Stromal cell of bone marrow (primary cell): ENCODE measurements around the gene PDE11A.
"Not testable (repeated sequence)": the region's sequence is repeated elsewhere in the genome, so short reads cannot be mapped to it uniquely, and the experiment has no call there.

ENCODE experiments used
- DNase-seq: peaks from one replicate; pipeline ENCODE4 v3.0.0-alpha.2; 2012; ENCODE audit warnings: low read depth

Gene PDE11A

GRCh38 chr2:178008636-178009289 lies 63.8 kb downstream of the PDE11A start:
- DNase-seq = no peak

- no peak for DNase-seq
Measured at GRCh38 chr2:178006710-178007109, 65.9 kb downstream of the PDE11A start.

GRCh38 chr2:178005756-178006155 lies 66.8 kb downstream of the PDE11A start:
- no peak for DNase-seq

- no peak for DNase-seq
Measured at GRCh38 chr2:178002038-178002437, 70.5 kb downstream of the PDE11A start.

GRCh38 chr2:177998996-177999395 lies 73.6 kb downstream of the PDE11A start:
- DNase-seq = no peak

- DNase-seq = no peak
Measured at GRCh38 chr2:177998006-177998405, 74.6 kb downstream of the PDE11A start.

- DNase-seq = no peak
Measured at GRCh38 chr2:177992992-177993391, 79.6 kb downstream of the PDE11A start.

- no peak for DNase-seq
Measured at GRCh38 chr2:177989029-177989885, 83.3 kb downstream of the PDE11A start.

GRCh38 chr2:177984749-177985148 lies 87.8 kb downstream of the PDE11A start:
- DNase-seq = no peak

- peak; percentile 45 for DNase-seq
Measured at GRCh38 chr2:177983183-177983788, 89.3 kb downstream of the PDE11A start.

GRCh38 chr2:177972782-177973181 lies 99.8 kb downstream of the PDE11A start:
- no peak for DNase-seq

- no peak for DNase-seq
Measured at GRCh38 chr2:177972123-177972522, 100.5 kb downstream of the PDE11A start.

GRCh38 chr2:177970670-177971454 lies 101.7 kb downstream of the PDE11A start:
- DNase-seq = no peak

- no peak for DNase-seq
Measured at GRCh38 chr2:177964892-177965291, 107.7 kb downstream of the PDE11A start.

GRCh38 chr2:177952151-177952550 lies 120.4 kb downstream of the PDE11A start:
- DNase-seq = no peak

GRCh38 chr2:177947598-177947997 lies 125.0 kb downstream of the PDE11A start:
- DNase-seq = not testable (repeated sequence)

- not testable (repeated sequence) for DNase-seq
Measured at GRCh38 chr2:177944530-177944929, 128.0 kb downstream of the PDE11A start.

GRCh38 chr2:177942731-177943130 lies 129.8 kb downstream of the PDE11A start:
- DNase-seq = no peak

GRCh38 chr2:177939211-177939610 lies 133.4 kb downstream of the PDE11A start:
- no peak for DNase-seq

GRCh38 chr2:177930916-177931315 lies 141.7 kb downstream of the PDE11A start:
- no peak for DNase-seq

GRCh38 chr2:177929662-177930522 lies 142.7 kb downstream of the PDE11A start:
- DNase-seq = no peak
